IPS-18c (cell line): ENCODE data around the gene KRT6A.
"Not testable (repeated sequence)": the region's sequence is repeated elsewhere in the genome, so short reads cannot be mapped to it uniquely, and the experiment has no call there.

Experiments used
- H3K4me3 ChIP-seq: 2 replicates; pipeline ENCODE4 v1.7.0; 2013; ENCODE audit warnings: low read depth, mild to moderate bottlenecking, low read length, moderate library complexity; ENCODE audit not compliant: insufficient read depth
- H3K9me3 ChIP-seq: one replicate; pipeline ENCODE4 v1.6.1; 2013; ENCODE audit warnings: mild to moderate bottlenecking, low read length, moderate library complexity; ENCODE audit not compliant: control insufficient read depth, insufficient read depth

KRT6A gene

DNA sequence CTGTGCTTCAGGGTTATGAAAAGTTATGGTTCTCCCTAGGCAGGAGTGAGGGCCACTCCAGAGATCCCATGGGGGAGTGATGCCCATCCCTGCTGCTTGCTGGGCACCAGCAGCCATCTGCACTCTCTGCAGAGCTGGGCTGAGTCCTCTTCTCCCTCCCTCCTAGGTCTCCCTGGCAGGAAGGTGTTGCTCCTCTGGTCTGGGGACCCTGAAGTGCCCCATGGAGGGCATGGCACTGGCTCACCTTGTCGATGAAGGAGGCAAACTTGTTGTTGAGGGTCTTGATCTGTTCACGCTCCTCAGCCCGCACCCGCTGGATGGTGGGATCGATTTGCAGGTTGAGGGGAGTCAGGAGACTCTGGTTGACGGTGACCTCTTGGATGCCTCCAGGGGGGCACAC, 652 bp downstream of the KRT6A start:
- H3K9me3 ChIP-seq, H3K4me3 ChIP-seq: not testable (repeated sequence)

DNA sequence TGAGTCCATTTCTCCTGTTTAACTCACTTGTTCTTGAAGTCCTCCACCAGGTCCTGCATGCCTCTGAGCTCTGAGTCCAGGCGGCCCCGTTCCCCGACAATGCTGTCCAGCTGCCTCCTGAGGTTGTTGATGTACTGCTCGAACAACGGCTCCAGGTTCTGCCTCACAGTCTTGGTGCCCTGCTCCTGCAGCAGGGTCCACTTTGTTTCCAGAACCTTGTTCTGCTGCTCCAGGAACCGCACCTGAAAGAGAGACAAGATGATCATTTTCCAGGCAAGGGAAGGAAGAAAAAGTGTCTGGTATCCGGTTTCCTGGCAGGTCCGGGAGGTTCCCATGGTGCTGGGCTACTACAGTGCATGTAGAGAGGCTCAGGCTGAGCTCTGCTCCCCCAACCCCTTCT, 1.6 kb downstream of the KRT6A start:
- H3K4me3 ChIP-seq, H3K9me3 ChIP-seq: not testable (repeated sequence)

DNA sequence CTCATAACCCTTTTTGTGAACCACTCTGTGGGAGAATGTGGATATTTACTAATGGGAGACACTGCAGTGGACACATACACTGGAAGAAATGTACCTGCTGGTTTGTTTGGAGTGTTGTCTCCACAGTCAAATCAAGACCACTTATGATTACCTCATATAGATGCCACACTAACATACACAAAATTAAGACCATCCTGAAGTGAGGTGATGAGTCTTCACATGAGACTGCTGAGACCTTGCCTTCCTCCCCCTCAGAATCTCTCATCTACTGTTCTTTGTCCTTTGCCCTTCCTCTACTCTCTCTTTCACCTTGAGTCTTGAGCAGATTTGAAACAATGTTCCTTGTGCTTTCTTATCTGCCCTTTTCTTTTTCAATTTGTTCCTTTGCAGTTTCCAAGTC, 4.3 kb downstream of the KRT6A start:
- H3K4me3 ChIP-seq = no peak overlapping the region
- peaks cover 3% of the 10 kb centered on the region for H3K9me3 ChIP-seq

DNA sequence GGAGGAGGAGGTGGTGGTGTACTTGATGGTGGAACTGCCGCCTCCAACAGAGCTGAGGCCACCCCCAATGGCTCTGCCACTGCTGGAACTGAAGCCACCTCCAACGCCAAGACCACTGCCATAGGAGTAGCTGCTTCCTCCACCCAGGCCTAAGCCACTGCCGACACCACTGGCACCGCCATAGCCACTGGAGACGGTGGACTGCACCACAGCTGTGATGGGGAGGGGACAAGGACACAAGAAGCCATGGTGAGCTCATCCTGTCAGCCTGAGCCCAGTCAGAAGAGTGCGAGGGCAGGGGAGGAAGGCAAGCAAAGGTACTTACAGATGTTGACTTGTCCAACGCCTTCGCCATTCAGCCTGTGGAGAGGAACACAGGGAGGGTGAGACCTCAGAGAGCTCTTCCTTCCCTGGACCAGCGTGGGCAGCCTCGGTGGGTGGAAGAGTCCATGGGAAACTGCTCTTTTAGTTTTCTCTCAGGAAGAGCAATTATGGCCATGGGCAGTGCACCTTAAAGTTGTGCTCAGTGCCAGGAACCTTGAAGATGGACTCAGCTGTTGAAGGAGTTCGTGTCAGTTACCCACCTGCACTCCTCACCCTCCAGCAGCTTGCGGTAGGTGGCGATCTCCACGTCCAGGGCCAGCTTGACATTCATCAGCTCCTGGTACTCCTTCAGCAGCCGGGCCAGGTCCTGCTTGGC, 5.2 kb downstream of the KRT6A start:
- H3K4me3 ChIP-seq, H3K9me3 ChIP-seq: not testable (repeated sequence)

DNA sequence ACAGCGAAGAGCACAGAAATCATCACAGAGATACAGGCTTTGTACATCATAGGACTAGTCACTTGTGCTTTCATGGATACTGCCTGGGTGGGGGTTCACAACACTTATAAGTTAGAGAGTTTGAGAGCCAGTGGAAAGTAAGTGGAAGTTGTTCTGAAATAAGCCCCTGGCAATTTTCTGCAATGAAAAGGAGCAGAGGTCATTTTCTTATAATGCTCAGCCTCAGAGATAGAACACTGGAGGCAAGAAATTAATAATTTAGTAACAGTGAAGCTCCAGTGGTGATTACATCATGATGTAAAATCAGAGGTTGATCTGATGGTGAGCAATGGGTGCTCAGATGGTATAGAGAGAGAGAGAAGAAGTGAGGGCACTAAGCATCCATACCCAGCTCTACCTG, 5.8 kb downstream of the KRT6A start:
- H3K9me3 ChIP-seq = peaks cover 3% of the 10 kb centered on the region
- H3K4me3 ChIP-seq = no peak overlapping the region

DNA sequence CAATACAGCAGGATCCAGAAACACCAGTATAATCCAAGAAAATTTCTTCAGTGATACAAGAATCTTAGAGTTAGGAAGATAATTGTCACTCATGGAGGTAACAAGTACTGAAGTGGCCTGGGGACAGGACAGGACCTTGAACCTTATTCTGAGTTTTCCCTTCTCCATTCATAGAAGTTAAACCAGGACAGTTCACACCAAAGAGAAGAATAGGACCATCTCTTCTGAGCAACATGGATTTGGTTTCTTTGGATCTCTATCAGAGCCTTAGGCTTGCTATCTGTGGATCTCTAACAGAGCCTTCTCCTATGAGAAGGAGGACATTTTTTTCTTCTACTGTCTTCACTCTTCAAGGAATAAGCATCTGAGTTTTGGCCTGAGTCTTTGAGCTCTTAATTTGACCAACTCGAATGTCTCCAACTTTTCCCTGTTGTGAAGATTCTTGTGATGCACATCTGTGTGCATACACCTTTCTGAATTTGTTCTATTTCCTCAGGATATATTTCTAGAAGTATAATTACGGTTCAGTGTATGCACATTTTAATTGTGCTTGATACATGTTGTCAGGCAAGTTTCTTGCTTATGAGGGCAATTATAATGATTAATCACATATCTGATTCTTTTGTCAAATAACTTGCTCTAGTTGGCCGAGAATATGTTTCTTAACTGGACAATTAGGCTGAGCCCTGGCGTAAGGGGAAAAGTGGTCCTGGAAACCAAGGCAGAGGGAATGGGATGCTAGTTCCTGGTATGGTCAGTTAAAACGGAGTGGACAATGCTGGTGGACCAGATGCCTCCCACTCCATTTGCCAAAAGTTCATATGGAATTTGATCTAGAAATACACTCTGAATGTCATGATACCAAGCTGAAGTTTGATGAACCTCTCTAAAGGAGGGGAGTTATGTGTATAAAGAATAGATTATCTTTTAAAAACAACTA, 6.6 kb downstream of the KRT6A start:
- Histone ChIP-seq H3K4me3 (no peak overlapping the region), H3K9me3 (peaks cover 3% of the 10 kb centered on the region)

DNA sequence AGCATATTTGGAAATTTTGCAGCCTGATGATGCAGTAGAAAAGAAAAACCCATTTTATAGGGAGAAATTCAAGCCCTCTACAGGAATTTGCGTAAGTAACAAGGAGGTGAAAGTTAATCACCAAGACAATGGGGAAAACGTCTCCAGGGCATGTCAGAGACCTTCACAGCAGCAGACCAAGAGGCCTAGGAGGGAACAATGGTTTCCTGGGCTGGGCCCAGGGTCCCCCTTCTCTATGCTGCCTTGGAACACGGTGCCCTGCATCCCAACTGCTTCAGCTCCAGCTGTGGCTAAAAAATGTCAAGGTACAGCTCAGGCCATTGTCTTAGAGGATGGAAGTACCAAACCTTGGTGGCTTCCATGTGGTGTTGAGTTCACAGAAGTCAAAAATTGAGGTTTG, 13.0 kb downstream of the KRT6A start:
- Histone ChIP-seq H3K4me3 (no peak overlapping the region), H3K9me3 (peaks cover 4% of the 10 kb centered on the region)

DNA sequence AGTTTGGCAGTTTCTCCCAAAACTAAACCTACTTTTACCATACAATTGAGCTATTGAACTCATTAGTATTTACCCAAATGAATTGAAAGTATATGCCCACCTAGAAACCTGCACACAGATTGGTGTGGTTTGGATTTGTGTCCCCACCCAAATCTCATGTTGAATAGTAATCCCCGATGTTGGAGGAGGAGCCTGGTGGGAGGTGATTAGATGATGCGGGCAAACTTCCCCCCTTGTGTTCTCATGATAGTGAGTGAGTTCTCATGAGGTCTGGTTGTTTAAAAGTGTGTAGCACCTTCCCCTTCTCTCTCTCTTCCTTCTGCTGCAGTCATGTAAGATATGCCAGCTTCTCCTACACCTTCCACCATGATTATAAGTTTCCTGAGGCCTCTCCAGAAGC, 15.4 kb downstream of the KRT6A start:
- peaks cover 4% of the 10 kb centered on the region for H3K9me3 ChIP-seq
- no peak overlapping the region for H3K4me3 ChIP-seq

DNA sequence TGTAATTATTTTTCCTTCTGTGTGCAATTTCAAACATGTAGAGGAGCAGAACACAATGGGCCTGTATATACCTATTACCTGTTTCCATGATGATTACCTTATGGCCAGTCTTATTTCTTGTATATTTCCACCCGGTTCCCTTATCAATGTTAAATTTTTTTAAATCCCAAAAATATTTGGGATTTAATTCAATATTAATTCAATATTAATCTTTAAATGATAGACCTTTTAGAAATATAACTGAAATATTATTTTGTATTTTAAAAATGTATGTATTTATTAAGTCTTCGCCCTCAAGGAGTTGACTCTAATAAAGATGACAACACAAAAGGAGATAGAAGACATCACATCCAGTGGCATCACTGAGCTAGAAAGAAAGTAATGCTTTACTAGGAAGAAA, 18.8 kb downstream of the KRT6A start:
- Histone ChIP-seq H3K4me3 (no peak overlapping the region), H3K9me3 (no peaks in the 10 kb centered on the region)

DNA sequence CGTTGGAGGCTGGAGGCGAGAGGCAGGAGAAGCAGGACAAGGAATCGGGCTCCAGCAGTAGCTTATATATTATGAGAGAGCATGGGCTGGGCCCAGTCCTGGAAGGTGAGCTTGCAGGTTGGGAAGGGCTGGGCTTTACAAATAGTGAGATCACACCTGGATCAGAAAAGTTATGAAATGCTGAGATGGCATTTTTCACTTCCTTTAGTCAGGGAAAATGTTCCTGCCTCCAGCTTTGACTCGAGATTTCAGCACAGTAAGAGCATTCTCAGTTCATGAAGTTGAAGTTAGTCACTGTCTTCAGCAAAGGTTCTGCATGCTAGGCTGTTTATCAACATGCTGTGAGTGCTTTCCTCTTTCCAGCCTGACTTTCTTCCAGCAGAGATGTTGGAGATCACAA, 19.3 kb downstream of the KRT6A start, which contains the start of gene KRT6C:
Gene KRT6C, minus strand, starts transcription at position 38 of the 400 bp plus-strand sequence. CDS start 68 bp downstream, outside the sequence.
- Histone ChIP-seq H3K4me3 (no peak within 1 kb of the TSS), H3K9me3 (no peaks in the 10 kb centered on the region)

DNA sequence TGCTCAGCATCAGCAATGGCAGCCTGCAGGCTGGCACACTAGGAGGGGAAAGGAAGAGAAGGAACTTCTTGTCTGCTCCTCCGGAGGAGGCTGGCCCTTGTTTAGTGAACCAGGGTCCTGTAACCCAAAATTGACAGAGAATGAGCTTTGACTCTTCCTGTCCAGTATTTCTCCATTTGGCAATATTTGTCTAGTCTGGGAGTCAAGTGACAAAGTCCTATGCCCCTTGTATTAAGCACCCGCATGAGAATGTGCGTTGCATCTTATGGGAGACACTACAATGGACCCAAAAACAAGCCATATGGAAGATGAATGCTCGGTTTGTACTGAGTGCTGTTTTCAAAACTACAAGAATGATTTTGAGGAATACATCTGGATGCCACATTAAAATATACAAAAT, 23.2 kb downstream of the KRT6A start:
- Histone ChIP-seq H3K4me3 (no peak overlapping the region), H3K9me3 (no peaks in the 10 kb centered on the region)

DNA sequence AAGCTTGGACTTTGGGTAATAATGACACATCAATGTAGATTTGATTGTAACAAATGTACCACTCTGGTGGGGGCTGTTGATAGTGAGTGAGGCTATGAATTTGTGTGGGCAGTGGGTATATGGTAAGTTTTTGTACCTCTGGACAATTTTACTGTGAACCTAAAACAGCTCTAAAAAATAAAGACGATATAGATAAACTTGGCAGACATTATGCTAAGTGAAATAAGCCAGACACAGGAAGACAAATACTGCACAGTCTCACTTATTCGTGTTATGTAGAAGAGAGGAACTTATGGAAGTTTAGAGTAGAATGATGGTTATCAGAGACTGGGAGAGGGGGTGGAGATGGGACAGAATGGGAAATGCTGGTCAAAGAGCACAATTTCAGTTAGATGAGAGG, 28.2 kb downstream of the KRT6A start:
- Histone ChIP-seq H3K4me3 (no peak overlapping the region), H3K9me3 (peaks cover 2% of the 10 kb centered on the region)

DNA sequence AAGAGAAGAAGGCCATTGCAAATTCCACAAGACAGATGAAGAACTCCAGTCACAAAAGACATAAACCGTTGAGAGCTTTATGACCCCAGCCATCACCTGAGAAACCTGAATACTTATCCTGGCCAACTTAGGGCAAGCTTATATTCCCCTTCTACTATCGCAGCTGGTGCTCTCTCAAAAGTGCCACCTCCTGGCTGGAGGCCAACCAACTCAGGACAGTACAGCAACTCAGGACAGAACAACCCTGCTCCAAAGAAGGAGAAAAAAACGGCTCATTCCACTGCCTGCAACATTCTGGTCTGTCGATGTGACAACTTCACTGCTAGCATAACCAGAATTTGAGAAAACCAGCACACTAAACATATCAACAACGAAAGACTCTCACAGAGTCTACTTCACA, 31.4 kb downstream of the KRT6A start:
- no peak overlapping the region for H3K4me3 ChIP-seq
- peaks cover 2% of the 10 kb centered on the region for H3K9me3 ChIP-seq

DNA sequence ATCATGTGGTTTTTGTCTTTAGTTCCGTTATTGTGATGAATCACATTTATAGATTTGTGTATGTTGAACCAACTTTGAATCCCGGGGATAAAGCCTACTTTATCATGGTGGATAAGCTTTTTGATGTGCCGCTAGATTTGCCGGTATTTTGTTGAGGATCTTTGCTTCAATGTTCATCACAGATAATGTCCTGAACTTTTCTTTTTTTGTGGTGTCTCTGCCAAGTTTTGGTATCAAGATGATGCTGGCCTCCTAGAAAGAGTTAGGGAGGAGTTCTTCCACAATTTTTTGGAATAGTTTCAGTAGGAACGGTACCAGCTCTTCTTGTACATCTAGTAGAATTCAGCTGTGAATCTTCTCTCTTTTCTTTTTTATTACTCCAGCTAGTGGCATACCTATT, 34.2 kb downstream of the KRT6A start:
- H3K4me3 ChIP-seq = no peak overlapping the region
- peaks cover 2% of the 10 kb centered on the region for H3K9me3 ChIP-seq

DNA sequence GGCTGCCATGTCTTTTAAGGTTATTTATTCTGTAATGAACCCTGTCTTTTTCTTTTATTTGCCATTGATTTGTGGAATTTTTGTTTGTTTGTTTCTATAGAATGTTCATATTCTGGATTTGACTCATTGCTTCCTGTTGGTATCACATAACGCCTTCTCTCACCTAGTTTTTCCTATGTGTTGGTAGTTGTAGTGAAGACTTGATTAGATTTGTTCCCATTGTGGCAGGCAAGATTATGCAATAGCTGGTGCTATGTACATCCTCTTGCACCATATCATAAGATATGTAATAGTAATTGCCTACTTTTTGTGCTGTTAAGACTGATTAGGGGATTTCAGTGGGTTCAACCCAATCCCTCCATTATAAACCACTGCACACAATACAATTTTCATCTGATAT, 37.2 kb downstream of the KRT6A start:
- H3K4me3 ChIP-seq = no peak overlapping the region
- peaks cover 2% of the 10 kb centered on the region for H3K9me3 ChIP-seq

DNA sequence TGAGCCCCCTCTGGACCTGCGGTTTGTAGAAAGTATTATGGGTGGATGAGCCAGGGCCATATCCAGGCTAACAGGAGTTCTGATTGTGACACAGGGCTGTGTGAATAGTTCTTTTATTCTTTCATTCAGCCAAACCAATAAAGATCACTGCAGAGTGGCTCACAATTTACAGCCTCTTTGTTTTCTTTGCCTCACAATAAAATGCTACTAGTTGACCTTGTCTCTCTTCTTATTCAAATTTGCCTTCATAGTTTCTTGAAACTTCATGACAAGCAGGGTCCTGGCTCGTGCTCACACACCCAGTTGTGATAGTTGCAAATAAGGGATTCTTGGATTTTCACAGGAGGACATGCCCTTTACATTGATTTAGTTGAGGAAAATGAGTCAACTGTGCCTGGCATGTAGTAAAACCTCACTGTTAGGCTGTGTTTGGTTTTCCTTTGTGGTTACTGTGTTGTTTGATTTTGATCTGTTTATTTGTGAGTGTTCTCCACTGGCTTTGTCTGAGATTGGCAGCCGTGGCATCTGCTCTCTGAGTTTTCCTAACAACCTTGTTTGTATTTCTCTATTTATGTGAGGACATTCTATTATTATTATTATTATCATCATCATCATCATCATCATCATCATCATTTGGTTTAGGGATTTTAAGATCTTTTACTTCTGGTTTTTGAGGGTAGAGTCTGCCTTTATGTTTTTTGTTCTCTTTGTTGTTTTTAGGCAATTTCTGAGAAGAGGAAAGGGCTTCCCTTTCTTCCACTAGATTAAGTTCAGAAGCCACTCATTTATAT, 38.5 kb downstream of the KRT6A start:
- Histone ChIP-seq H3K4me3 (no peak overlapping the region), H3K9me3 (no peaks in the 10 kb centered on the region)

DNA sequence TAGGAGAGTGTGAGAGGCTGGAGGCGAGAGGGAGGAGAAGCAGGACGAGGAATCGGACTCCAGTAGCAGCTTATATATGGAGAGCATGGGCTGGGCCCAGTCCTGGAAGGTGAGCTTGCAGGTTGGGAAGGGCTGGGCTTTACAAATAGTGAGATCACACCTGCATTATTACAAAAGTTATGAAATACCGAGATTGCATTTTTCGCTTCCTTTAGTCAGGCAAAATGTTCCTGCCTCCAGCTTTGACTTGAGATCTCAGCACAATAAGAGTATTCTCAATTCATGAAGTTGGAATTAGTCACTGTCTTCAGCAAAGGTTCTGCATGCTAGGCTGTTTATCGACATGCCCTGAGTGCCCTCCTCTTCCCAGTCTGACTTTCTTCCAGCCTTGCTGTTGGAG, 41.0 kb downstream of the KRT6A start, which contains the start of gene KRT6B:
Gene KRT6B, minus strand, starts transcription at position 46 of the 400 bp plus-strand sequence. CDS start 68 bp downstream, outside the sequence.
- no peak within 1 kb of the TSS for H3K4me3 ChIP-seq
- H3K9me3 ChIP-seq = peaks cover 2% of the 10 kb centered on the region
